GM12892 (cell line): ENCODE measurements around the gene C1S.

Source experiments
- POLR2A ChIP-seq: IDR thresholded peaks from 2 replicates; pipeline ENCODE4 v1.6.1; 2011; ENCODE audit warnings: low read depth, low read length, control low read depth
- POLR2AphosphoS5 ChIP-seq: IDR thresholded peaks from 2 replicates; pipeline ENCODE4 v1.6.1; 2011; ENCODE audit warnings: low read depth, low read length, control low read depth
- TAF1 ChIP-seq: IDR thresholded peaks from 2 replicates; pipeline ENCODE4 v1.6.1; 2011; ENCODE audit warnings: low read depth, mild to moderate bottlenecking, control low read depth, low read length, borderline replicate concordance

GRCh38 chr12:7096979-7097378, 36.5 kb downstream of the C1S start:
- no peak for TF ChIP-seq POLR2A
- no peak for TF ChIP-seq POLR2AphosphoS5
- TF ChIP-seq TAF1, result no peak
